K562 (cell line): ENCODE measurements around the gene TMEM89. TPM values are rescaled to one million over a fixed set of nuclear protein-coding genes. Genes with fewer than 3 reads are reported as not detected.

ENCODE experiments used
- ATAC-seq: fragments of 200-7000 bp; cut with Tn5 transposase; 3 replicates; pipeline ENCODE4 v1.9.1; 2020; ENCODE audit warnings: moderate library complexity
- BruUV-seq: library from RNA; stranded (reverse); fragments of 400-500 nt; replicated peaks from 2 replicates; lab custom pipeline; 2021; lab: Mats Ljungman, UMichigan
- CTCF ChIA-PET: fragments of 300-600 bp; formaldehyde crosslinking; extraction: SDS; loops from one replicate; lab custom pipeline; 2021; ENCODE audit warnings: low intra/inter-chr PET ratio; lab: Yijun Ruan, JAX
- POLR2A ChIA-PET: fragments of 300-600, 350-650 bp; sonication (Branson Sonifier 250); formaldehyde crosslinking; extraction: SDS; loops from one replicate; lab custom pipeline; 2021; ENCODE audit warnings: antibody characterized with exemption, inconsistent platforms; lab: Yijun Ruan, JAX
- DNase-seq, 4 experiments: peaks; one replicate each; pipeline versions ENCODE4 v3.0.0 to v3.0.0-alpha.2; 2011 to 2018; ENCODE audit warnings: low spot score in 3 of 4, mixed read lengths in 3 of 4; ENCODE audit errors: extremely low read depth in 1 of 4
- FAIRE-seq: peaks from 2 replicates; lab custom pipeline; 2011; peaks lifted over from hg19 to GRCh38; lab: Jason Lieb, UNC
- H2AFZ ChIP-seq: 2 replicates; pipeline ENCODE4 v1.6.0; 2011; ENCODE audit warnings: low read depth, low read length, control low read depth, inconsistent platforms
- H3K27ac ChIP-seq: fragments of 200-600 bp; 3 replicates; pipeline ENCODE4 v1.8.0; 2011; ENCODE audit warnings: low read depth, mild to moderate bottlenecking, control low read depth, inconsistent platforms, low read length, moderate library complexity, mixed read lengths; ENCODE audit errors: extremely low read depth
- H3K27me3 ChIP-seq, 2 experiments: fragments of 300-600 bp in 1 of 2; 2 replicates in 1 of 2; 3 replicates in 1 of 2; pipeline versions ENCODE4 v1.6.0 to v1.8.0; 2011; ENCODE audit warnings: inconsistent platforms in 2 of 2, low read length in 2 of 2, mild to moderate bottlenecking in 1 of 2, mixed read lengths in 1 of 2, moderate library complexity in 1 of 2; ENCODE audit not compliant: control insufficient read depth in 2 of 2, insufficient read depth in 2 of 2
- H3K36me3 ChIP-seq: fragments of 300-600 bp; 3 replicates; pipeline ENCODE4 v1.8.0; 2011; ENCODE audit warnings: mild to moderate bottlenecking, low read length, inconsistent platforms; ENCODE audit not compliant: control insufficient read depth, insufficient read depth
- H3K4me1 ChIP-seq, 2 experiments: fragments of 200-600 bp in 1 of 2; replicated peaks in 1 of 2; 2 replicates in 1 of 2; 3 replicates in 1 of 2; pipeline versions ENCODE4 v1.5.1 to v1.8.0; 2011; ENCODE audit warnings: inconsistent platforms in 2 of 2, low read length in 2 of 2, mild to moderate bottlenecking in 1 of 2, mixed read lengths in 1 of 2, moderate library complexity in 1 of 2; ENCODE audit not compliant: control insufficient read depth in 2 of 2, insufficient read depth in 2 of 2
- H3K4me2 ChIP-seq: 2 replicates; pipeline ENCODE4 v1.6.1; 2011; ENCODE audit warnings: low read length, control low read depth, inconsistent platforms, mixed read lengths; ENCODE audit not compliant: insufficient read depth
- H3K4me3 ChIP-seq: fragments of 200-600 bp; sonication (generic), shearing (Covaris generic); 2 replicates; pipeline ENCODE4 v1.5.1; 2016; ENCODE audit warnings: control low read depth, inconsistent platforms
- H3K79me2 ChIP-seq: fragments of 200-600 bp; 3 replicates; pipeline ENCODE4 v1.8.0; 2011; ENCODE audit warnings: low read length, inconsistent platforms; ENCODE audit not compliant: control insufficient read depth, insufficient read depth
- H3K9ac ChIP-seq, 2 experiments: 2 replicates each; pipeline versions ENCODE4 v1.6.0 to v1.6.1; 2011; ENCODE audit warnings: low read depth in 2 of 2, low read length in 2 of 2, control low read depth in 1 of 2, inconsistent platforms in 1 of 2, mild to moderate bottlenecking in 1 of 2, mixed read lengths in 1 of 2; ENCODE audit not compliant: insufficient read depth in 1 of 2
- H3K9me1 ChIP-seq: one replicate; pipeline ENCODE4 v1.6.0; 2011; ENCODE audit warnings: inconsistent platforms, mild to moderate bottlenecking, low read length, moderate library complexity; ENCODE audit not compliant: control insufficient read depth, insufficient read depth
- H3K9me3 ChIP-seq: replicated peaks from 2 replicates; pipeline ENCODE4 v1.5.1; 2011; ENCODE audit warnings: low read depth, low read length, inconsistent platforms; ENCODE audit not compliant: control insufficient read depth, insufficient read depth
- H4K20me1 ChIP-seq: replicated peaks from 2 replicates; pipeline ENCODE4 v1.6.1; 2011; ENCODE audit warnings: low read length, inconsistent platforms, mixed read lengths; ENCODE audit not compliant: control insufficient read depth, insufficient read depth
- ATF6 ChIP-seq: sonication (generic); formaldehyde crosslinking; IDR thresholded peaks from 2 replicates; pipeline ENCODE4 v1.4.0; 2020; ENCODE audit warnings: mild to moderate bottlenecking, missing genetic modification reagents
- E2F6 ChIP-seq, 2 experiments: IDR thresholded peaks; 2 replicates each; pipeline ENCODE4 v1.6.1; 2011; ENCODE audit warnings: borderline replicate concordance in 1 of 2, control low read depth in 1 of 2, low read depth in 1 of 2, low read length in 1 of 2, mild to moderate bottlenecking in 1 of 2, mixed read lengths in 1 of 2, moderate library complexity in 1 of 2; ENCODE audit not compliant: insufficient read depth in 1 of 2, insufficient read length in 1 of 2, poor library complexity in 1 of 2, severe bottlenecking in 1 of 2; ENCODE audit errors: extremely low read depth in 1 of 2
- MYNN ChIP-seq, 2 experiments: sonication (generic); formaldehyde crosslinking in 1 of 2; IDR thresholded peaks; 2 replicates each; pipeline versions ENCODE4 v1.5.0 to v1.6.1; 2016 to 2020; ENCODE audit warnings: antibody characterized with exemption in 1 of 2, missing genetic modification reagents in 1 of 2
- ZFPM2 ChIP-seq: fragments of 250-450 bp; sonication (Bioruptor Pico); IDR thresholded peaks from 2 replicates; pipeline ENCODE4 v1.5.1; 2022; ENCODE audit warnings: mild to moderate bottlenecking
- ZNF407 ChIP-seq: fragments of 450-650 bp; IDR thresholded peaks from 2 replicates; pipeline ENCODE4 v1.6.1; 2016; ENCODE audit warnings: low read depth
- ZNF41 ChIP-seq: fragments of 250-450 bp; sonication (Bioruptor Pico); conservative IDR thresholded peaks from 2 replicates; pipeline ENCODE4 v1.4.0; 2020; ENCODE audit warnings: mild to moderate bottlenecking
- ZNF445 ChIP-seq: fragments of 250-450 bp; sonication (Bioruptor Pico); IDR thresholded peaks from 2 replicates; pipeline ENCODE4 v1.4.0; 2020; ENCODE audit warnings: low read depth, mild to moderate bottlenecking, moderate library complexity
- ZNF79 ChIP-seq: fragments of 250-450 bp; sonication (Bioruptor Pico); IDR thresholded peaks from 2 replicates; pipeline ENCODE4 v1.4.0; 2020; ENCODE audit warnings: low read depth, mild to moderate bottlenecking, moderate library complexity
- WGBS: fragments of 100-300 bp; shearing (Covaris generic); methylation state at CpG from one replicate; pipeline ENCODE4 v1.1.6; 2016; ENCODE audit warnings: low coverage, mixed read lengths; ENCODE audit not compliant: insufficient coverage; ENCODE audit errors: missing lambda C conversion rate; 5-methylcytosine and 5-hydroxymethylcytosine counted together
- in situ Hi-C: fragments of 300-500 bp; cut with MboI; formaldehyde crosslinking; loops from 4 replicates; pipeline ENCODE4 v1.15.0; 2018; ENCODE audit warnings: inconsistent platforms, mixed read lengths
- intact Hi-C: fragments of 100-400 bp; cut with micrococcal nuclease; formaldehyde crosslinking; loops from 2 replicates; pipeline ENCODE4 v1.14.2; 2022
- polyA plus RNA-seq, 8 experiments: library from polyadenylated mRNA; depleted of rRNA in 4 of 8; stranded (reverse) in 5 of 8; unstranded in 3 of 8; fragments of >200 nt; fragmentation: Nextera tagmentation in 2 of 8; fragmentation: Illumina TruSeq in 1 of 8; extraction: Ambion mirVana in 2 of 8; extraction: Trizol in 1 of 8; gene quantifications; 2 replicates each; pipeline versions ENCODE4 v1.2.1 to v1.2.3, GENCODE V29; 2011 to 2014; ENCODE audit warnings: inconsistent platforms in 1 of 8, missing spikeins in 1 of 8
- total RNA-seq, 7 experiments: library from RNA; depleted of rRNA in 6 of 7; stranded (reverse); fragments of >200 nt in 6 of 7; fragmentation: Illumina TruSeq in 2 of 7; extraction: Trizol in 2 of 7; gene quantifications; 2 replicates each; pipeline versions ENCODE4 v1.2.1 to v1.2.3, GENCODE V29; 2011 to 2021; ENCODE audit warnings: low replicate concordance in 1 of 7

The TMEM89 gene
- total and polyA plus RNA-seq, 9 of the 15 experiments (the other 6 are each of a cell fraction or from before 2014, with no cell fraction given) = not detected

- no peaks in the 10 kb centered on the region for H3K9me3 ChIP-seq
- H3K9me1 ChIP-seq = no peaks in the 10 kb centered on the region
- no peaks in the 10 kb centered on the region for H4K20me1 ChIP-seq
- intact Hi-C loops (no loop called here), in situ Hi-C loops (no loop called here)
- FAIRE-seq = no peak
- H3K9ac ChIP-seq = no peak overlapping the region; a peak in 1 of 4 replicates
- H2AFZ ChIP-seq = no peak overlapping the region
- POLR2A ChIA-PET = no interaction called here
- H3K36me3 ChIP-seq = no peaks in the 10 kb centered on the region
- H3K27ac ChIP-seq = no peak overlapping the region
- no peak overlapping the region for H3K4me2 ChIP-seq
- H3K79me2 ChIP-seq = no peaks in the 10 kb centered on the region
- no peak for DNase-seq
- H3K4me1 ChIP-seq = peaks cover 0 to 9% of the 10 kb centered on the region in 2 experiments; a peak in 1 of 5 replicates
- H3K4me3 ChIP-seq = no peak overlapping the region
- CTCF ChIA-PET = no interaction called here
- H3K27me3 ChIP-seq = no peaks in the 10 kb centered on the region
- 48% methylated on average over 8 of the region's 12 CpGs for WGBS
- BruUV-seq = no TSS peak
- ATAC-seq = no peak
- TF ChIP-seq ZNF407 (no peak), ZNF79 (no peak), ZFPM2 (CRISPR knock-in tag) (no peak), ZNF41 (CRISPR knock-in tag) (no peak), ZNF445 (CRISPR knock-in tag) (no peak), E2F6 (IDR thresholded peaks at IDR 0.05; ENCODE audit: borderline replicate concordance in 1 of 2, extremely low read depth in 1 of 2, insufficient read depth in 1 of 2, insufficient read length in 1 of 2, low read depth in 1 of 2, low read length in 1 of 2, poor library complexity in 1 of 2, severe bottlenecking in 1 of 2) (no peak), ATF6 (no peak), MYNN (IDR thresholded peaks at IDR 0.05) (no peak), MYNN (CRISPR knock-in tag; IDR thresholded peaks at IDR 0.05) (no peak)
These were observed 49.6 kb downstream of the TMEM89 start for GRCh38 chr3:48571938-48572337.
